GM23338 (cell line): ENCODE data around the gene FAM9A. TPM values are rescaled to one million over a fixed set of nuclear protein-coding genes. Genes with fewer than 3 reads are reported as not detected.

Experiments used
- ATAC-seq: fragments of 200-7000 bp; cut with Tn5 transposase; 3 replicates; pipeline ENCODE4 v1.9.1; 2020
- DNase-seq: peaks from one replicate; pipeline ENCODE4 v3.0.0-alpha.2; 2015; ENCODE audit warnings: low spot score
- H2AFZ ChIP-seq: fragments of 200-600 bp; sonication (generic); 2 replicates; pipeline ENCODE4 v1.8.0; 2016; ENCODE audit warnings: antibody characterized with exemption, mild to moderate bottlenecking, moderate library complexity
- H3F3A ChIP-seq: fragments of 200-600 bp; sonication (generic); replicated peaks from 2 replicates; pipeline ENCODE4 v1.8.0; 2017; ENCODE audit warnings: antibody characterized with exemption, mixed run types, low read depth
- H3K27ac ChIP-seq: fragments of 200-600 bp; sonication (generic); 2 replicates; pipeline ENCODE4 v1.6.1; 2016; ENCODE audit warnings: low read depth
- H3K27me3 ChIP-seq: fragments of 200-600 bp; sonication (generic); 2 replicates; pipeline ENCODE4 v1.8.0; 2016; ENCODE audit warnings: mild to moderate bottlenecking, mixed run types, moderate library complexity; ENCODE audit not compliant: insufficient read depth
- H3K36me3 ChIP-seq: fragments of 200-600 bp; sonication (generic); 2 replicates; pipeline ENCODE4 v1.8.0; 2016; ENCODE audit warnings: mild to moderate bottlenecking; ENCODE audit not compliant: insufficient read depth
- H3K4me1 ChIP-seq: fragments of 200-600 bp; sonication (generic); 2 replicates; pipeline ENCODE4 v1.8.0; 2016; ENCODE audit warnings: mild to moderate bottlenecking, moderate library complexity; ENCODE audit not compliant: insufficient read depth
- H3K4me2 ChIP-seq: fragments of 200-600 bp; sonication (generic); 2 replicates; pipeline ENCODE4 v1.7.1; 2017; ENCODE audit warnings: mixed run types
- H3K4me3 ChIP-seq: fragments of 200-600 bp; sonication (generic); 2 replicates; pipeline ENCODE4 v1.6.1; 2016; ENCODE audit warnings: mixed run types
- H3K79me2 ChIP-seq: fragments of 200-600 bp; sonication (generic); replicated peaks from 2 replicates; pipeline ENCODE4 v1.8.0; 2017; ENCODE audit warnings: mild to moderate bottlenecking; ENCODE audit not compliant: insufficient read depth
- H3K9me2 ChIP-seq: fragments of 200-600 bp; sonication (generic); 2 replicates; pipeline ENCODE4 v1.8.0; 2017; ENCODE audit not compliant: insufficient read depth
- H4K20me1 ChIP-seq: fragments of 200-600 bp; sonication (generic); replicated peaks from 2 replicates; pipeline ENCODE4 v1.8.0; 2017; ENCODE audit warnings: mild to moderate bottlenecking; ENCODE audit not compliant: insufficient read depth
- H3K27ac Mint-ChIP-seq: 2 replicates; pipeline ENCODE4 v1.8.0; 2020; ENCODE audit warnings: inconsistent platforms, mild to moderate bottlenecking, moderate library complexity, mixed read lengths
- H3K27me3 Mint-ChIP-seq: 3 replicates; pipeline ENCODE4 v1.8.0; 2022; ENCODE audit warnings: low read depth, mild to moderate bottlenecking, moderate library complexity, mixed read lengths, inconsistent platforms; ENCODE audit not compliant: insufficient read depth, poor library complexity
- H3K36me3 Mint-ChIP-seq: 3 replicates; pipeline ENCODE4 v1.8.0; 2021; ENCODE audit warnings: low read depth, mild to moderate bottlenecking, inconsistent platforms, moderate library complexity, mixed read lengths
- H3K4me1 Mint-ChIP-seq: 3 replicates; pipeline ENCODE4 v1.8.0; 2020; ENCODE audit warnings: mild to moderate bottlenecking, inconsistent platforms, mixed read lengths
- H3K4me3 Mint-ChIP-seq: 3 replicates; pipeline ENCODE4 v1.8.0; 2021; ENCODE audit warnings: moderate library complexity, mild to moderate bottlenecking, inconsistent platforms, mixed read lengths
- H3K9me3 Mint-ChIP-seq: 3 replicates; pipeline ENCODE4 v1.8.0; 2020; ENCODE audit warnings: moderate library complexity, mild to moderate bottlenecking, inconsistent platforms, mixed read lengths
- CTCF ChIP-seq, 2 experiments: fragments of 200-600 bp in 1 of 2; sonication (generic) in 1 of 2; conservative IDR thresholded peaks; 2 replicates each; pipeline versions ENCODE4 v1.5.1 to v1.6.1; 2016 to 2017; ENCODE audit warnings: antibody characterized with exemption in 2 of 2, low read depth in 2 of 2, mild to moderate bottlenecking in 2 of 2, moderate library complexity in 1 of 2
- EZH2 ChIP-seq: fragments of 200-600 bp; sonication (generic); IDR thresholded peaks from one replicate; pipeline ENCODE4 v1.8.0; 2017; ENCODE audit warnings: antibody characterized with exemption, mild to moderate bottlenecking, low read depth; ENCODE audit not compliant: unreplicated experiment
- EZH2phosphoT487 ChIP-seq: fragments of 200-600 bp; sonication (generic); IDR thresholded peaks from one replicate; pipeline ENCODE4 v1.8.1; 2018; ENCODE audit warnings: antibody characterized with exemption; ENCODE audit not compliant: unreplicated experiment
- JUNB ChIP-seq: IDR thresholded peaks from one replicate; pipeline ENCODE4 v1.6.1; 2016; ENCODE audit warnings: antibody characterized with exemption; ENCODE audit not compliant: unreplicated experiment
- NANOG ChIP-seq: IDR thresholded peaks from 2 replicates; pipeline ENCODE4 v1.6.1; 2016; ENCODE audit warnings: antibody characterized with exemption, borderline replicate concordance
- POLR2AphosphoS5 ChIP-seq: IDR thresholded peaks from 2 replicates; pipeline ENCODE4 v1.6.1; 2016; ENCODE audit warnings: antibody characterized with exemption, low read depth
- REST ChIP-seq: IDR thresholded peaks from one replicate; pipeline ENCODE4 v1.6.1; 2018; ENCODE audit warnings: antibody characterized with exemption; ENCODE audit not compliant: unreplicated experiment
- ZNF331 ChIP-seq: fragments of 250-450 bp; sonication (Bioruptor Pico); IDR thresholded peaks from 2 replicates; pipeline ENCODE4 v1.5.0; 2020; ENCODE audit warnings: low read depth, mild to moderate bottlenecking, moderate library complexity
- polyA plus RNA-seq: library from polyadenylated mRNA; unstranded; fragments of >200 nt; fragmentation: Nextera tagmentation; extraction: Ambion mirVana; gene quantifications from 2 replicates; pipeline ENCODE4 v1.2.1, GENCODE V29; 2016
- total RNA-seq: library from RNA; depleted of rRNA; stranded (reverse); fragments of >200 nt; shearing (Covaris generic); gene quantifications from 2 replicates; pipeline ENCODE4 v1.2.3, GENCODE V29; 2014

Gene FAM9A
- total and polyA plus RNA-seq, 2 experiments from 2014 or later, result not detected

- DNase-seq (peak; percentile 79), ATAC-seq (peak; percentile 99)
- H3K79me2 ChIP-seq, result no peaks in the 10 kb centered on the region
- H3K27ac ChIP-seq, result no peak overlapping the region
- Mint-ChIP-seq H3K9me3 (no peaks in the 10 kb centered on the region; the same call in 2 of the 3 replicates), H3K27me3 (peaks cover 5% of the 10 kb centered on the region), H3K36me3 (no peaks in the 10 kb centered on the region), H3K4me1 (peaks cover 12% of the 10 kb centered on the region; the same call in 2 of the 3 replicates), H3K27ac (no peak overlapping the region), H3K4me3 (no peak overlapping the region)
- peak; percentile 56 to 73 for TF ChIP-seq CTCF (conservative IDR thresholded peaks at IDR 0.05; ENCODE audit: low read depth in 2 of 2)
- TF ChIP-seq ZNF331 (CRISPR knock-in tag), result no peak
- TF ChIP-seq REST, result no peak
- no peaks in the 10 kb centered on the region for H3K27me3 ChIP-seq
- no peaks in the 10 kb centered on the region for H4K20me1 ChIP-seq
- H3K9me2 ChIP-seq, result no peaks in the 10 kb centered on the region
- H3K4me2 ChIP-seq, result peak overlapping the region; percentile 32; the same call in 1 of the 2 replicates
- H3K36me3 ChIP-seq, result no peaks in the 10 kb centered on the region
- no peaks in the 10 kb centered on the region for H3F3A ChIP-seq
- H2AFZ ChIP-seq, result peak overlapping the region; percentile 74; the same call in 1 of the 2 replicates
- no peak overlapping the region for H3K4me3 ChIP-seq
- H3K4me1 ChIP-seq, result no peaks in the 10 kb centered on the region
These were observed 18.0 kb downstream of the FAM9A start for GRCh38 chrX:8783097-8783713.

DNA sequence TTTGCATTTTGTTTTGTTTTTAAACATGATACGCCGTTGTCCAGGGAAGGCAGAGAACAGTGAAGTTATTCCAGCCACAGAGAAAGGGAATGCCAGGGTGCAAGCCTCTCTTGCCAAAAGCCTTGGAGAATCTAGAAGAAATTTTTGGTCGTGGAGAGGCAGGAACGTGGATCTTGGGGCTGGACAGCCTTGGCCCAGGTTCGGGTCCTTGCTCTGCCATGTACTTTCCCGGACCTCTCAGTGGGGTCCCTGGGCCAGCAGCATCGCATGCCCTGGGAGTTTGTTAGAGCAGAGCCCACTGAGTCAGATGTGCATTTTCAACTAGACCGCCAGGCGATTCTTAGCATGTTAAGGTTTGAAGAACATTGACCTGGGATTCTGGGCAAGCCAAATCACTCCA lies 18.6 kb downstream of the FAM9A start:
- no peaks in the 10 kb centered on the region; the same call in 2 of the 3 replicates for H3K9me3 Mint-ChIP-seq
- no peak for DNase-seq
- no peak overlapping the region for H3K4me3 Mint-ChIP-seq
- no peak for ATAC-seq
- H3K27me3 ChIP-seq, result no peaks in the 10 kb centered on the region
- H3K79me2 ChIP-seq, result no peaks in the 10 kb centered on the region
- H3K4me3 ChIP-seq, result no peak overlapping the region
- no peaks in the 10 kb centered on the region for H3K9me2 ChIP-seq
- no peak overlapping the region for H3K27ac ChIP-seq
- no peaks in the 10 kb centered on the region for H3K36me3 ChIP-seq
- no peaks in the 10 kb centered on the region for H3K4me1 ChIP-seq
- peak overlapping the region; percentile 60; the same call in 1 of the 2 replicates for H2AFZ ChIP-seq
- no peak overlapping the region for H3K27ac Mint-ChIP-seq
- peaks cover 5% of the 10 kb centered on the region for H3K27me3 Mint-ChIP-seq
- H3K36me3 Mint-ChIP-seq, result no peaks in the 10 kb centered on the region
- H3K4me1 Mint-ChIP-seq, result peaks cover 12% of the 10 kb centered on the region; the same call in 2 of the 3 replicates
- H3F3A ChIP-seq, result no peaks in the 10 kb centered on the region
- H3K4me2 ChIP-seq, result no peak overlapping the region
- no peaks in the 10 kb centered on the region for H4K20me1 ChIP-seq
- TF ChIP-seq POLR2AphosphoS5 (no peak), EZH2phosphoT487 (no peak), NANOG (no peak), CTCF (conservative IDR thresholded peaks at IDR 0.05; ENCODE audit: low read depth in 2 of 2) (no peak), EZH2 (no peak), JUNB (no peak)
